Gastrocnemius medialis (tissue), 4 donors: Measurements from ENCODE around the gene COL25A1.

Experiments used
- POLR2A ChIP-seq, 2 donors: fragments of 450-650 bp; IDR thresholded peaks; one replicate each; pipeline ENCODE4 v1.6.1; 2017; ENCODE audit warnings: antibody characterized with exemption in 2 of 2, mild to moderate bottlenecking in 2 of 2, moderate library complexity in 2 of 2
- TF ChIP-seq, protein P1 (sequence below), 5 experiments: fragments of 450-650 bp in 3 of 5; fragments of 200-600 bp in 2 of 5; sonication (generic) in 2 of 5; IDR thresholded peaks in 4 of 5; conservative IDR thresholded peaks in 1 of 5; 1 replicate in 4 of 5; 2 replicates in 1 of 5; pipeline ENCODE4 v1.5.1; 2016 to 2019; ENCODE audit warnings: antibody characterized with exemption in 5 of 5, mild to moderate bottlenecking in 3 of 5, moderate library complexity in 3 of 5

- no peak for TF ChIP-seq POLR2A (IDR thresholded peaks at IDR 0.05)
- TF ChIP-seq, protein P1, sequence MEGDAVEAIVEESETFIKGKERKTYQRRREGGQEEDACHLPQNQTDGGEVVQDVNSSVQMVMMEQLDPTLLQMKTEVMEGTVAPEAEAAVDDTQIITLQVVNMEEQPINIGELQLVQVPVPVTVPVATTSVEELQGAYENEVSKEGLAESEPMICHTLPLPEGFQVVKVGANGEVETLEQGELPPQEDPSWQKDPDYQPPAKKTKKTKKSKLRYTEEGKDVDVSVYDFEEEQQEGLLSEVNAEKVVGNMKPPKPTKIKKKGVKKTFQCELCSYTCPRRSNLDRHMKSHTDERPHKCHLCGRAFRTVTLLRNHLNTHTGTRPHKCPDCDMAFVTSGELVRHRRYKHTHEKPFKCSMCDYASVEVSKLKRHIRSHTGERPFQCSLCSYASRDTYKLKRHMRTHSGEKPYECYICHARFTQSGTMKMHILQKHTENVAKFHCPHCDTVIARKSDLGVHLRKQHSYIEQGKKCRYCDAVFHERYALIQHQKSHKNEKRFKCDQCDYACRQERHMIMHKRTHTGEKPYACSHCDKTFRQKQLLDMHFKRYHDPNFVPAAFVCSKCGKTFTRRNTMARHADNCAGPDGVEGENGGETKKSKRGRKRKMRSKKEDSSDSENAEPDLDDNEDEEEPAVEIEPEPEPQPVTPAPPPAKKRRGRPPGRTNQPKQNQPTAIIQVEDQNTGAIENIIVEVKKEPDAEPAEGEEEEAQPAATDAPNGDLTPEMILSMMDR (IDR thresholded peaks at IDR 0.05 in 4 of 5, conservative IDR thresholded peaks at IDR 0.05 in 1 of 5) = no peak
Measured at GRCh38 chr4:108777388-108777787, 525.1 kb downstream of the COL25A1 start.
